Mesendoderm (in vitro differentiated cells): ENCODE results near the gene SIX2.

Experiments
- DNase-seq: peaks from one replicate; pipeline ENCODE4 v3.0.0; 2013
- H2AK5ac ChIP-seq: 2 replicates; pipeline ENCODE4 v1.6.1; 2013; ENCODE audit warnings: low read length, inconsistent platforms
- H2BK120ac ChIP-seq: 2 replicates; pipeline ENCODE4 v1.6.1; 2013; ENCODE audit warnings: low read depth, mild to moderate bottlenecking, low read length, moderate library complexity, mixed read lengths
- H2BK15ac ChIP-seq: replicated peaks from 2 replicates; pipeline ENCODE4 v1.6.1; 2013; ENCODE audit warnings: low read depth, mild to moderate bottlenecking, moderate library complexity
- H2BK5ac ChIP-seq: 2 replicates; pipeline ENCODE4 v1.6.1; 2013; ENCODE audit warnings: low read length, inconsistent platforms
- H3K18ac ChIP-seq: 2 replicates; pipeline ENCODE4 v1.6.1; 2013; ENCODE audit warnings: mild to moderate bottlenecking, low read length, mixed read lengths
- H3K23ac ChIP-seq: one replicate; pipeline ENCODE4 v1.6.1; 2013; ENCODE audit warnings: low read length
- H3K27ac ChIP-seq: 2 replicates; pipeline ENCODE4 v1.5.1; 2013; ENCODE audit warnings: low read depth, mild to moderate bottlenecking, inconsistent platforms, low read length, moderate library complexity
- H3K27me3 ChIP-seq: 2 replicates; pipeline ENCODE4 v1.6.1; 2013; ENCODE audit warnings: low read length, control low read depth, mild to moderate bottlenecking, inconsistent platforms; ENCODE audit not compliant: insufficient read depth, poor library complexity
- H3K36me3 ChIP-seq: 2 replicates; pipeline ENCODE4 v1.6.1; 2013; ENCODE audit warnings: low read length, inconsistent platforms; ENCODE audit not compliant: control insufficient read depth, insufficient read depth
- H3K4ac ChIP-seq: one replicate; pipeline ENCODE4 v1.6.1; 2013; ENCODE audit warnings: low read depth, mild to moderate bottlenecking, low read length, moderate library complexity
- H3K4me1 ChIP-seq: 2 replicates; pipeline ENCODE4 v1.6.1; 2013; ENCODE audit warnings: low read depth, low read length, inconsistent platforms; ENCODE audit not compliant: control insufficient read depth
- H3K4me2 ChIP-seq: 2 replicates; pipeline ENCODE4 v1.6.1; 2013; ENCODE audit warnings: low read length
- H3K4me3 ChIP-seq: 2 replicates; pipeline ENCODE4 v1.5.1; 2013; ENCODE audit warnings: mild to moderate bottlenecking, low read length
- H3K56ac ChIP-seq: one replicate; pipeline ENCODE4 v1.6.1; 2013; ENCODE audit warnings: low read length
- H3K79me1 ChIP-seq: 2 replicates; pipeline ENCODE4 v1.6.1; 2013; ENCODE audit warnings: low read length, inconsistent platforms
- H3K79me2 ChIP-seq: 2 replicates; pipeline ENCODE4 v1.6.1; 2013; ENCODE audit warnings: mild to moderate bottlenecking, low read length; ENCODE audit not compliant: control insufficient read depth, insufficient read depth
- H3K9ac ChIP-seq: 2 replicates; pipeline ENCODE4 v1.6.1; 2013; ENCODE audit warnings: low read length, inconsistent platforms
- H4K5ac ChIP-seq: one replicate; pipeline ENCODE4 v1.6.1; 2013; ENCODE audit warnings: low read length
- H4K8ac ChIP-seq: one replicate; pipeline ENCODE4 v1.6.1; 2013; ENCODE audit warnings: low read depth, mild to moderate bottlenecking, control low read depth, low read length, moderate library complexity
- WGBS: extraction: QIAGEN DNeasy Blood & Tissue Kit; methylation state at CpG from one replicate; pipeline ENCODE4 v1.1.7; 2013; ENCODE audit warnings: low lambda C conversion rate, missing lambda C conversion rate; ENCODE audit not compliant: insufficient coverage; ENCODE audit errors: extremely low coverage; 5-methylcytosine and 5-hydroxymethylcytosine counted together

Gene SIX2

DNA sequence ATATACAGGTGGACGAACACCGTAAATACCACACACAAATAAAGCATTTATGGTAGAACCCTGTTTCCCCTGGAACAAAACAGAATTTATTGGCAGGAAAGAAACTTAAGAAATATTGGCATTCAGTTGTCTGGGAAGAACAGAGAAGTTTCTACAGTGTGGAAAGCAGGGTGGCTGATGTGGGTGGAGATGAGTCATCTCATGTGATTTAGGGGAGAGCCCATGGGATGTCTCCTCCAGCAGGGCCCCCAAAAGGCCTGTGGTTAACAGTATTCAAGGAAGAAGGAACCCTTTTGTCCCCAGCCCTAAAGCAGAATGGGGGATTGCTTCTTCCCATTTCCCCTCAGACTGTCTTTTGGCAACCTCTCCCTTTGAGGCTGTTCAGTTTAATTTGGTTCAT lies 43.6 kb downstream of the SIX2 start:
- no CpG with 5 or more reads among the region's 2 CpGs for WGBS
- no peak overlapping the region for H3K4ac ChIP-seq

DNA sequence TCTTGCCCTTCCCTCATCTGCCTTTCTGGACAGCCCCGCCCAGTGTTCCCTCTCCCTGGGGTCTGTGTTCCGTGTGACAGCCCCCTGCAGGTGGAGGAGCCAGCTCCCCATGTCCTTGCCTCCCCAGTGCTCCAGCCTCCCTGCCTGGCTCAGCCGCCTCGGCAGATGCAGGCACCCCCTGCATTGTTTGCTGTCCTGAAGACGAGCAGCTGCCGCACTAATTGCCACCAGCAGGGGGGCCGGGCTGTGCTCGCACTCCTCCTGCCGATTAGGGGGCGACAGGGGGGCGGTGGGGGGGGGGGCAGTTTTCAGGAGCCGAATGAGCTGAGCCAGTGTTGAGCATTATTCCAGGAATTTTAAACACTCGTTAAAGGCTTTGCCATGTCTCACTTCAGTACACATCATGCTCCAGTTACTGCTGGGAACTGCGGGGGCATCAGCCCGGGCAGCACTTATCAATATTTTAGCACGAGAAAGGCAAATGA lies 44.5 kb downstream of the SIX2 start:
- no CpG with 5 or more reads among the region's 16 CpGs for WGBS
- Histone ChIP-seq H2AK5ac (no peak overlapping the region), H3K79me2 (no peaks in the 10 kb centered on the region), H2BK5ac (no peak overlapping the region), H3K23ac (no peak overlapping the region), H3K56ac (no peak overlapping the region), H3K27ac (no peak overlapping the region), H3K79me1 (no peaks in the 10 kb centered on the region), H3K18ac (no peak overlapping the region), H3K4ac (no peak overlapping the region), H2BK15ac (no peak overlapping the region), H4K8ac (no peak overlapping the region), H3K4me1 (no peaks in the 10 kb centered on the region), H2BK120ac (no peak overlapping the region), H3K4me2 (no peak overlapping the region), H3K27me3 (no peaks in the 10 kb centered on the region), H3K4me3 (no peak overlapping the region), H3K36me3 (no peaks in the 10 kb centered on the region), H3K9ac (no peak overlapping the region), H4K5ac (no peak overlapping the region)
- DNase-seq: peak; percentile 55

More for the DNA sequence above, 43.6 kb downstream of the SIX2 start:
- H3K23ac ChIP-seq: no peak overlapping the region
- H2BK5ac ChIP-seq: no peak overlapping the region
- no peak overlapping the region for H2BK120ac ChIP-seq
- no peaks in the 10 kb centered on the region for H3K4me1 ChIP-seq
- H4K8ac ChIP-seq: no peak overlapping the region
- no peak overlapping the region for H3K18ac ChIP-seq
- H4K5ac ChIP-seq: no peak overlapping the region
- no peak overlapping the region for H2BK15ac ChIP-seq
- H3K27ac ChIP-seq: no peak overlapping the region
- H3K27me3 ChIP-seq: no peaks in the 10 kb centered on the region
- H3K56ac ChIP-seq: no peak overlapping the region
- DNase-seq: no peak
- no peaks in the 10 kb centered on the region for H3K79me1 ChIP-seq
- no peaks in the 10 kb centered on the region for H3K79me2 ChIP-seq
- H3K9ac ChIP-seq: no peak overlapping the region
- no peak overlapping the region for H2AK5ac ChIP-seq
- H3K36me3 ChIP-seq: no peaks in the 10 kb centered on the region
- no peak overlapping the region for H3K4me2 ChIP-seq
- no peak overlapping the region for H3K4me3 ChIP-seq

DNA sequence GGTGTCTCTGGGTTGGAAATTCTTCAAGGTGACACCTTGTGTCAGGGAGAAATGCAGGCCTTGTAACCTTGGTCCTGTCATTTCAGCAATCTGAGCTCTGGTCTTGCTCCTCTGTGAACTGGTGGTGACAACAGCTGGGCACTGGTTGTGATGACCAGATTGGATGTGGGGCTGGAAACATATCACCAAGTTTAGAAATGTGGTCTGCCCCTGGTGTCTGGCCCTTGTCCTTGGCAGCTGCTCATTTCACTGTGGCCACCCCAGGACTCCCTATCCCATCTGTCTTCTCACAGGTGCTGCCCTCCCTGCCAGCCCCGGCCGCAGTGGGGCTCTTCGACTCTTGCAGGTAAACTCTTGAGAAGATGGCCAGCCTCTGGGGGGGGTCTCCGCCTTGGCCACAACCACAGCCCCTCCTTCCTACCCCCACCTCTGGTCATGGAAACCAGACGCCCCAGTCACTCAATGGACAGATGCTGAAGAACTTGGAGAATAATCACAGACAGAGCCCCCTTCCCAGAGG lies 47.0 kb downstream of the SIX2 start:
- Histone ChIP-seq H2BK120ac (no peak overlapping the region), H3K23ac (no peak overlapping the region), H3K4me3 (no peak overlapping the region), H4K5ac (no peak overlapping the region), H3K9ac (no peak overlapping the region), H2BK5ac (no peak overlapping the region), H3K27me3 (no peaks in the 10 kb centered on the region), H3K18ac (no peak overlapping the region), H3K27ac (no peak overlapping the region), H4K8ac (no peak overlapping the region), H2AK5ac (no peak overlapping the region), H3K36me3 (no peaks in the 10 kb centered on the region), H2BK15ac (no peak overlapping the region), H3K79me2 (no peaks in the 10 kb centered on the region), H3K4me2 (no peak overlapping the region), H3K56ac (no peak overlapping the region), H3K4me1 (no peaks in the 10 kb centered on the region), H3K79me1 (no peaks in the 10 kb centered on the region), H3K4ac (no peak overlapping the region)
- no peak for DNase-seq
- WGBS: no CpG with 5 or more reads among the region's 5 CpGs

GRCh38 chr2:44960871-44961270 lies 48.4 kb downstream of the SIX2 start:
- Histone ChIP-seq H3K36me3 (no peaks in the 10 kb centered on the region), H3K79me2 (no peaks in the 10 kb centered on the region), H2AK5ac (no peak overlapping the region), H3K4ac (no peak overlapping the region), H3K27me3 (peaks cover 2% of the 10 kb centered on the region), H3K9ac (no peak overlapping the region), H3K4me1 (no peaks in the 10 kb centered on the region), H3K56ac (no peak overlapping the region), H3K23ac (no peak overlapping the region), H4K5ac (no peak overlapping the region), H2BK15ac (no peak overlapping the region), H2BK120ac (no peak overlapping the region), H3K18ac (no peak overlapping the region), H3K4me2 (no peak overlapping the region), H3K79me1 (no peaks in the 10 kb centered on the region), H3K4me3 (no peak overlapping the region), H4K8ac (no peak overlapping the region), H3K27ac (no peak overlapping the region), H2BK5ac (no peak overlapping the region)
- no peak for DNase-seq
- WGBS: no CpG with 5 or more reads among the region's 5 CpGs

DNA sequence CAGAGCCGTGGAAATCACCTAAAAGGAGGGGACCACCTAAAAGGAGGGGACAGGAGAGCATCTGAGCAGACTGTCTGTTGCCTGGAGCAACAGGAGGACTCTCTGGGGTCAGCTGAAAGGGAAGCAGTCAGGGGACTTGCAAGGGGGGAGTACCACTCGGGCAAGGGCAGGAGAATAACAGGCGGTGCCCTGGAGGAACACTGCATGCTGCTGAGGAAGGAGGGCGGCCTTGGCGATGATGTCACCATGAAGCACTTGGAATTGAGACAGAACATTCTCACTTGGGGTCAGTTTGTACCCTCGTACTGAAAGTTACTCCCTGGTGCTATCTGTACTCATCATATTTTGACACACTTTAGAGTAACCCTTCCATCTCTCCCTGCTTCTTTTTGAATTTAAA lies 49.4 kb downstream of the SIX2 start:
- H4K5ac ChIP-seq: no peak overlapping the region
- no peak overlapping the region for H2BK15ac ChIP-seq
- no peak overlapping the region for H3K4ac ChIP-seq
- H3K9ac ChIP-seq: no peak overlapping the region
- H3K56ac ChIP-seq: no peak overlapping the region
- no peak overlapping the region for H4K8ac ChIP-seq
- H3K4me3 ChIP-seq: no peak overlapping the region
- H3K79me1 ChIP-seq: no peaks in the 10 kb centered on the region
- no peak overlapping the region for H2BK5ac ChIP-seq
- H3K4me2 ChIP-seq: no peak overlapping the region
- no peak overlapping the region for H3K18ac ChIP-seq
- H3K36me3 ChIP-seq: no peaks in the 10 kb centered on the region
- no peak overlapping the region for H3K27ac ChIP-seq
- H3K27me3 ChIP-seq: peaks cover 8% of the 10 kb centered on the region
- H2BK120ac ChIP-seq: no peak overlapping the region
- H3K4me1 ChIP-seq: peaks cover 1% of the 10 kb centered on the region
- DNase-seq: no peak
- no peak overlapping the region for H2AK5ac ChIP-seq
- WGBS: no CpG with 5 or more reads among the region's 6 CpGs
- no peaks in the 10 kb centered on the region for H3K79me2 ChIP-seq
- no peak overlapping the region for H3K23ac ChIP-seq

GRCh38 chr2:44957656-44958327 lies 51.5 kb downstream of the SIX2 start:
- no CpG with 5 or more reads among the region's 6 CpGs for WGBS
- no peaks in the 10 kb centered on the region for H3K79me2 ChIP-seq
- H2AK5ac ChIP-seq: no peak overlapping the region
- H3K79me1 ChIP-seq: no peaks in the 10 kb centered on the region
- H2BK120ac ChIP-seq: no peak overlapping the region
- H3K36me3 ChIP-seq: no peaks in the 10 kb centered on the region
- H2BK15ac ChIP-seq: no peak overlapping the region
- no peak overlapping the region for H3K4me3 ChIP-seq
- DNase-seq: no peak
- H4K5ac ChIP-seq: no peak overlapping the region
- no peak overlapping the region for H3K4ac ChIP-seq
- no peak overlapping the region for H3K18ac ChIP-seq
- peaks cover 1% of the 10 kb centered on the region for H3K4me1 ChIP-seq
- H3K27me3 ChIP-seq: peaks cover 26% of the 10 kb centered on the region
- H2BK5ac ChIP-seq: no peak overlapping the region
- no peak overlapping the region for H4K8ac ChIP-seq
- no peak overlapping the region for H3K27ac ChIP-seq
- H3K4me2 ChIP-seq: no peak overlapping the region
- H3K56ac ChIP-seq: no peak overlapping the region
- no peak overlapping the region for H3K9ac ChIP-seq
- no peak overlapping the region for H3K23ac ChIP-seq
